22Rv1 (cell line): ENCODE measurements around the gene ATP6V1G1.

Experiments
- H3K27ac ChIP-seq: fragments of 450-650 bp; 2 replicates; pipeline ENCODE4 v1.5.1; 2017
- ZFX ChIP-seq: fragments of 450-650 bp; IDR thresholded peaks from 2 replicates; pipeline ENCODE4 v1.6.1; 2017; ENCODE audit warnings: antibody characterized with exemption, borderline replicate concordance
- TF ChIP-seq, protein P1 (sequence below): fragments of 450-650 bp; IDR thresholded peaks from 2 replicates; pipeline ENCODE4 v1.5.1; 2017; ENCODE audit warnings: mild to moderate bottlenecking

ATP6V1G1 gene

DNA sequence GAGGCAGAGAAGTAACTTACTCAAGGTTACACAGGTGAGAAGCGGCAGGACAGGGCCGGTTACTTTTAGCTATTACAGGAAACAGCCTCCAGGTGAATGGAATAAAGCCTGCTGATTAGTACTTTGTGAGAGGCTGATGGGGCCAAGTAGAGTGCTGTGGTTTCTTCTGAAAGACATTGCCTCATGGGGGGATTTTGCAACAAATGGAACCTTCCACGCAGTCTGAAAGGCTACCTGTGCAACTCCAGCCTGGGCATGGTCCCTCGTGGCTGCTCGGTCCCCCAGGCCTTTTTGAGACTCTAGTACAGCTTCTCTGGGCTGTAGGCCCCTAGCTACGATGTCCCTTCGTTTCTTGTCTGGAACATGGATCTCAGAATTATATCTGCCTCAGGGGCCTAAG is 25.5 kb downstream of the ATP6V1G1 start:
- TF ChIP-seq, protein P1, sequence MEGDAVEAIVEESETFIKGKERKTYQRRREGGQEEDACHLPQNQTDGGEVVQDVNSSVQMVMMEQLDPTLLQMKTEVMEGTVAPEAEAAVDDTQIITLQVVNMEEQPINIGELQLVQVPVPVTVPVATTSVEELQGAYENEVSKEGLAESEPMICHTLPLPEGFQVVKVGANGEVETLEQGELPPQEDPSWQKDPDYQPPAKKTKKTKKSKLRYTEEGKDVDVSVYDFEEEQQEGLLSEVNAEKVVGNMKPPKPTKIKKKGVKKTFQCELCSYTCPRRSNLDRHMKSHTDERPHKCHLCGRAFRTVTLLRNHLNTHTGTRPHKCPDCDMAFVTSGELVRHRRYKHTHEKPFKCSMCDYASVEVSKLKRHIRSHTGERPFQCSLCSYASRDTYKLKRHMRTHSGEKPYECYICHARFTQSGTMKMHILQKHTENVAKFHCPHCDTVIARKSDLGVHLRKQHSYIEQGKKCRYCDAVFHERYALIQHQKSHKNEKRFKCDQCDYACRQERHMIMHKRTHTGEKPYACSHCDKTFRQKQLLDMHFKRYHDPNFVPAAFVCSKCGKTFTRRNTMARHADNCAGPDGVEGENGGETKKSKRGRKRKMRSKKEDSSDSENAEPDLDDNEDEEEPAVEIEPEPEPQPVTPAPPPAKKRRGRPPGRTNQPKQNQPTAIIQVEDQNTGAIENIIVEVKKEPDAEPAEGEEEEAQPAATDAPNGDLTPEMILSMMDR = no peak
- TF ChIP-seq ZFX = no peak
- peak overlapping the region; percentile 20; the same call in 1 of the 2 replicates for H3K27ac ChIP-seq

DNA sequence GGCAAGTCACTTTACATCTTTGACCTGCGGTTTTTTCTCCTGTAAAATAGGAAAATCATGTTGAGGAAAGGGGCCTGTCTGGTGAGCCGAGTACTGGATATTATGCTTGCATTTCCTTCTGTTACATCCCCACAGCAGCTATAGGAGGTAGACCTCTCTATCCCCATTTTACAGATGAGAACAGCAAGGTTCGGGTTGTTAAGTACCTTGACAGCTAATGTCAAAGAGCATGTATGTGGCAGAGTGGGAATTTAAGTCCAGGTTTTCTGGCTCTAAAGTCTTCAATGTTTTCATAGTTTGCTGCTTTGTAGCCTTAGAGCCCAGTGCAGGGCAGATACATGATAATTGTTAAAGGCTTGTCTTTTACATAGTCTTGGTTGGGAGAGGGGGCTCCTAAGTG is 26.4 kb downstream of the ATP6V1G1 start:
- no peak overlapping the region for H3K27ac ChIP-seq
- no peak for TF ChIP-seq ZFX
- TF ChIP-seq, protein P1 = no peak

DNA sequence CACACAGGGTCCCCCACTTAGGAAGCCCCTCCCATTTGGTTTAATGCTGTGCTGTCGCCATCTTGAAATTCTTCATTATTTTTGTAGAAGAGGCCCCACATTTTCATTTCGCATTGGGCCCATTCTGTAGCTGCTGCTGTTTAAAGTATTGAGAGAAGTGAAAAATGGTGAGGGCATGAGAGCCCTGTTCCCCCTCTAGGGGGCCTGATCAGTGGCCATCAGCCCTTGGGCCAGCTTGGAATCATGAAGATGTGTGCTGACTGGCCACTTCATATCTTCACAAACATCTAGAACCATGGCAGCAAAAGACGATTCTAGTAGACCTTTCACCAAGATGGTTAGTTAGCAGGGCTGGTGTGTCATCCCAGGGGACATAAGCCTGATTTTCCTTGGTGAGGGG is 26.8 kb downstream of the ATP6V1G1 start:
- no peak overlapping the region for H3K27ac ChIP-seq
- TF ChIP-seq, protein P1 = no peak
- no peak for TF ChIP-seq ZFX

DNA sequence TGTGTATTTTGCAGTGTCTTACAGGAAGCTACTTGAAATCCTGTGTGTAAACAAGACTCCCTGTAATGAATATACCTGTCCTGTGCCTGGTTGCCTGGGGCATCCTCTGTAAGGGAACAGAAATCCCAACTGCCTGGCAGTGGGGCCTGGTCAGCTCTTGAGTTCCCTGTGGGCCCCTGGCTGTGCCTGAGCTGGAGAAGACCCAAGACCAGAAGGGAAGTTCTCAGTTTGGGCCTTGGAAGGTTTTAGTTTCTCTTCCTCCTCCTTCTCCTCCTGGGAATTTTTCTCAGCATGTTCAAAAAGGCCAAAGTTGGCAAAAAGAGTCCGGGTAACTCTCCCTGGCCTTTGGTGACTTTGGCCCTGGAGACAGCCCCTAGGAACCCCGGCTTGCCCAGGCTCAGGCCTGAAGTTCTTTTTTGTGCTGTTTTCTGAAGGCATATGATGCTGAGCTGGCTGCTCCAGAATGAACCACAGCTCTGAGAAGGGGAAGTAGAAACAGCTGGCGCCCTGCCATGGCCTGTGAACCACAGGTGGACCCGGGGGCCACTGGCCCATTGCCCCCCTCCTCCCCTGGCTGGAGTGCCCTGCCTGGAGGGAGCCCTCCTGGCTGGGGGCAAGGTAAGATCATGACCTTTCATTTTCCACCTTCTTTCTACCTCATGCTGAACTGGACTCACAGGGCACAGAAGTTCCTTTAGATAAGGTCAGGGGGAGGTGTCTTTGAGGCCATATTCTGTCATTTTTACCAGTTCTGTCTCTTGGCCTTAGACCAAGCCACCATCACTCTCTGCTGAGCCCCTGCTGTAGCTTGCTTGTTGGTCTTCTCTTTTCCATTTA is 29.3 kb downstream of the ATP6V1G1 start:
- peak overlapping the region; percentile 50 for H3K27ac ChIP-seq
- TF ChIP-seq, protein P1 = no peak

DNA sequence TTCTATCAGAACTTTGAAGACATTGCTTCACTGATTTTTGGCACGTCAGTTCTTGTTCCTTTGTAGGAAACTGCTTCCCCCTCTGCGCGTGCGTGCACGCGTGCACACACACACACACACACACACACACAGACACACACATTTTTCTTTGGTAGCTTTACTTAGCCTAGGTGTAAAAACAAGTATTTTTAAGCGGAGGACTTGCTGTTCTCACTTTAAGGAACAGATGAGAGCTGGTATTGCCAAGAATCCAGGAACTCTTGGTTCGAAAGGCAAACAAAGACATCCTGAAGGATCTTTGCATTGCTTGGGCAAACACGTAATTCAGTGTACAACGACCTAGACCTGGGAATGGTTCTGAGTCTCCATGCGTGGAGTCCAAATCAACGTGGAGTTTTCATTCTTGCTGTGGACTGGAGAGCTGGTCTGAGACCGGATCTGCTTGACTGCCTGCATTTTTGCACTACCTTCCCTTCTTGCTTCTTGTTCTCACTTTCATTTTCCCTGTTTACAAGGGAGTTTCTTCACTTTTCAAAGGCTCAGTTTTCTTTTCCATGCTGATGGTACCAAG is 31.7 kb downstream of the ATP6V1G1 start:
- TF ChIP-seq ZFX = no peak
- TF ChIP-seq, protein P1 = no peak
- peak overlapping the region; percentile 87 for H3K27ac ChIP-seq

DNA sequence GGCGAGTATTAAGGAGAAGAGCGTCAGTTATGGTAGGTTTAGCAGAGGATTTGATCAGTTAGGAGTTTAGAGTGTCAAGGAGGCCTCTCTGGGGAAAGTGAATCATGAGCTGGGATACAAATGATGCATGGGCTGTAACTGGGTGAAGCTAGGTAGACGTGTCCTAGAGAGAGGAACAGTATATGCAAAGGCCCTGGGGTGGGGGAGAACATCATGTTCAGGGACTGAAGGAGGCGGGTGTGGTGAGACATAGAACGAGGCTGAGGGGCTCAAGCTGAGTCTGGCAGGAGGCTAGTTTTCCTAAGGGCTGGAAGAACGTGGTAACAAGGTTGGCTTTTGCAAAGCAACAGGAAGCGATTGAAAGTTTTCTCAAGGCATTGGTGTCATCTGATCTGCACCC is 34.0 kb downstream of the ATP6V1G1 start:
- no peak overlapping the region for H3K27ac ChIP-seq

More for the DNA sequence above, 34.0 kb downstream of the ATP6V1G1 start:
- no peak for TF ChIP-seq ZFX
- TF ChIP-seq, protein P1 = no peak
